Fibroblast of pulmonary artery (primary cell): ENCODE data around the gene ABR.

Experiments
- DNase-seq: peaks from one replicate; pipeline ENCODE4 v3.0.0-alpha.2; 2010; ENCODE audit warnings: low read depth
- H3K4me3 ChIP-seq: replicated peaks from 2 replicates; pipeline ENCODE4 v1.5.1; 2011; ENCODE audit warnings: low read depth, mild to moderate bottlenecking, control low read depth, low read length, moderate library complexity
- CTCF ChIP-seq: IDR thresholded peaks from 2 replicates; pipeline ENCODE4 v1.5.1; 2011; ENCODE audit warnings: mild to moderate bottlenecking, control low read depth, low read length, inconsistent platforms; ENCODE audit errors: missing control alignments

The ABR gene

GRCh38 chr17:1029922-1030644 lies 149.7 kb downstream of the ABR start:
- no peak overlapping the region for H3K4me3 ChIP-seq
- TF ChIP-seq CTCF = no peak
- no peak for DNase-seq

GRCh38 chr17:1029196-1029921 lies 150.4 kb downstream of the ABR start:
- no peak for TF ChIP-seq CTCF
- DNase-seq = peak; percentile 28
- no peak overlapping the region for H3K4me3 ChIP-seq

DNA sequence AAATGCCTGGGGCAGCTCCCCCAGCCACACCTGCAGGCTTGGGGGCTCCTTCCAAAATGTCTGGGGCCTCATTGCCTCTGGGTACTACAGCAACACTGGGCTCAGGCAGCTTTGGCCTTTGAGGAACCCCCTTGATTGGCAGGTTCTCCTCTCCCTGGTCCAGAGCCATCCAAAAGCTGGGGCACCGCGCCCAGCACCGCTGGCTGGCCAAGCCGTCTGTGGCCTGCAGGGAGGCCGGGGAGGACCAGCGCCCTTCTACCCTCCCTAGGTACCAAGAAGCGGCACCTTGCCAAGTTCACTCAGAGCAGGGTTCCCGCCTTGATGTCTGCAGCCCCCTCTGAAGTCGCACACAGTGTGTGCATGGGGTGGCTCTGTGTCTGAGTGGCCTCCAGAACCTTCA lies 152.7 kb downstream of the ABR start:
- no peak for TF ChIP-seq CTCF
- no peak for DNase-seq
- H3K4me3 ChIP-seq = no peak overlapping the region

GRCh38 chr17:1026599-1026975 lies 153.2 kb downstream of the ABR start:
- H3K4me3 ChIP-seq = no peak overlapping the region
- DNase-seq = no peak
- TF ChIP-seq CTCF = no peak

DNA sequence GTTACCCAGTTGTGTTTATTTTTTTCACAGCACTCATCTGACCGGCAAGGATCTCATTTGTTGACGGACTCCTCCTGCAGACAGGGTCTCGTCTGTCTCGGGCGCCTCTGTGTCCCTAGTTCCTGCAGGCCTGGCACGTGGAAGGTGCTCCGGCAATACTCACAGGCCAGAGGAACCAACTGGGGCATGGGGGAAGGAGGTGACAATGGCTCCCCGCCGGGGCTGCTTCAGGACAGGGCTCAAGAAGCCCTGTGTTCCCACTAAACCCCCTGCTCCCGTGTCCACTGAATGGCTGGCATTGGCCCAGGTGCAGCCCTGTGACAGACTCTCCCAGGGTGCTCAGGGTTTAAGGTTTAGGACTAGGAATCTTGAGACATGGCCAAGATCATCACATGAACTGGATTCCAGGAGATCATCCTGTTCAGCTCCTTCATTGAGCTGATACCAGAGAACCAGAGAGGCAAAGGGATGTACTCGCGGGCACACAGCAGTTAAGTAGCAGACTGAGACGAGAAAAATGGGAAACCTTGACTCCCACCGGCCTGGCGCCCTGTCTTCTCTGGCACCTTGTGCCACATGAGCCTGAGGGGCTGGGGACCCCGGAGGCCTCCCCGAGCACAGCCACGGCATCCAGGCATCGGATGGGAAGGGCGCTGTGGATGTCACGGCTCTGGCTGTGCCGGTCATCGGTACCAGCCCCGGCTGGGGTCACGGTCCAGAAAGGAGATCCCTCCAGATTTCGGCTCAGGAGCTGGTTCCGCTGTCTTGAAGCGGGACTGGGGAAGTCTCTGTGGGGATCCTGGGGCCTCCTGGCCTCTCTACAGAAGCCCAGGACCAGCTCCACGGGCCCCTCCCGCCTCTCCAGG lies 153.8 kb downstream of the ABR start:
- DNase-seq = no peak
- TF ChIP-seq CTCF = no peak
- no peak overlapping the region for H3K4me3 ChIP-seq

GRCh38 chr17:1024076-1024475 lies 155.7 kb downstream of the ABR start:
- DNase-seq = no peak
- H3K4me3 ChIP-seq = no peak overlapping the region
- TF ChIP-seq CTCF = no peak
